ENCODE data around the gene SMARCAL1. TPM values are rescaled to one million over a fixed set of nuclear protein-coding genes. Genes with fewer than 3 reads are reported as not detected.

The SMARCAL1 gene
- total and polyA plus RNA-seq, 2 of the 13 experiments (the other 11 are each of a cell fraction or from before 2014, with no cell fraction given), result 12.7 to 21.3 TPM

DNA sequence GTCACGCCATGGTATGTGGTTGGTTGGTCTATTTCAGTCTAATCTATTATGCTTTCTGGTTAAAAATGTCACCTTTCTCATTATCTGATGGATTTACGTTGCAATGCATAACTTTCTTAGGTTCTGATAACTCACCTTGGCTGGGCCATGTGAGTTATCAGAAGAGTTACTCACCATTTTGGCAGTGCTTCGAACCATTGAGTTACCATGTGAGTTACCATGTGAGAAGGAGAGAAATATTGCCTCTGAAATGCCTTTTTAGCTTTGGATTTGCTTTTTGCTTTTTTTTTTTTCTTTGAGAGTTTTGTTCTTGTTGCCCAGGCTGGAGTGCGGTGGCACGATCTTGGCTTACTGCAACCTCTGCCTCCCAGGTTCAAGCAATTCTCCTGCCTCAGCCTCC lies 1.6 kb downstream of the SMARCAL1 start:
- TF ChIP-seq, protein P1, sequence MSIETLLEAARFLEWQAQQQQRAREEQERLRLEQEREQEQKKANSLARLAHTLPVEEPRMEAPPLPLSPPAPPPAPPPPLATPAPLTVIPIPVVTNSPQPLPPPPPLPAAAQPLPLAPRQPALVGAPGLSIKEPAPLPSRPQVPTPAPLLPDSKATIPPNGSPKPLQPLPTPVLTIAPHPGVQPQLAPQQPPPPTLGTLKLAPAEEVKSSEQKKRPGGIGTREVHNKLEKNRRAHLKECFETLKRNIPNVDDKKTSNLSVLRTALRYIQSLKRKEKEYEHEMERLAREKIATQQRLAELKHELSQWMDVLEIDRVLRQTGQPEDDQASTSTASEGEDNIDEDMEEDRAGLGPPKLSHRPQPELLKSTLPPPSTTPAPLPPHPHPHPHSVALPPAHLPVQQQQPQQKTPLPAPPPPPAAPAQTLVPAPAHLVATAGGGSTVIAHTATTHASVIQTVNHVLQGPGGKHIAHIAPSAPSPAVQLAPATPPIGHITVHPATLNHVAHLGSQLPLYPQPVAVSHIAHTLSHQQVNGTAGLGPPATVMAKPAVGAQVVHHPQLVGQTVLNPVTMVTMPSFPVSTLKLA (IDR thresholded peaks at IDR 0.05), result 0 out of 2 replicates have a peak, but pooled peaks have one; percentile 5
- no peak for TF ChIP-seq HDAC2 (CRISPR knock-in tag; IDR thresholded peaks at IDR 0.05)
- no peak overlapping the region for H3K9ac ChIP-seq (ENCODE audit: insufficient read depth, low read depth, low read length)
- in situ Hi-C loops (cut with HindIII; ENCODE audit: extremely low pct_ligation_motif_present, low pct_unique_long_range_greater_than_20kb) (no loop called here), intact Hi-C loops (cut with micrococcal nuclease; ENCODE audit: unreplicated experiment) (no loop called here)
- H3K9me3 ChIP-seq (ENCODE audit: low read length), result no peaks in the 10 kb centered on the region
- ChIA-PET POLR2A (interaction anchor here (1.7 kb wide), 1 partner anchor 84 kb away, joined by 9 read pairs; the partner anchor contains the start of gene RPL37A), CTCF (ENCODE audit: low intra/inter-chr PET ratio, low total read pairs) (no interaction called here)
- BruUV-seq (replicated peaks), result no TSS peak
- H3K4me2 ChIP-seq (ENCODE audit: low read depth, low read length), result no peak overlapping the region
- no peak for ATAC-seq
- H3K27ac ChIP-seq (ENCODE audit: extremely low read length, insufficient read depth, low read length), result no peak overlapping the region
- FAIRE-seq, result no peak
- no peaks in the 10 kb centered on the region for H3K79me2 ChIP-seq (ENCODE audit: insufficient read depth, low read length)
- no peaks in the 10 kb centered on the region for H3K36me3 ChIP-seq (replicated peaks in 1 of 2; ENCODE audit: control insufficient read depth in 1 of 2, insufficient read depth in 2 of 2, low read length in 2 of 2)
- 98% methylated on average over 5 of the region's 5 CpGs for WGBS (ENCODE audit: low lambda C conversion rate)
- DNase-seq (ENCODE audit: low spot score), result no peak
- H3K4me1 ChIP-seq (ENCODE audit: insufficient read depth, low read length), result peaks cover 33% of the 10 kb centered on the region
- H4K20me1 ChIP-seq (ENCODE audit: insufficient read depth, low read length), result no peaks in the 10 kb centered on the region
- 0 out of 5 replicates have a peak, but pooled peaks cover 0 to 3% of the 10 kb centered on the region in 2 experiments for H3K27me3 ChIP-seq (ENCODE audit: control insufficient read depth in 1 of 2, insufficient read depth in 2 of 2, low read length in 2 of 2)
- H2AFZ ChIP-seq (ENCODE audit: low read length), result no peak overlapping the region
- no peak overlapping the region for H3K4me3 ChIP-seq (replicated peaks in 1 of 3; ENCODE audit: insufficient read depth in 1 of 3, low read depth in 2 of 3, low read length in 3 of 3)

DNA sequence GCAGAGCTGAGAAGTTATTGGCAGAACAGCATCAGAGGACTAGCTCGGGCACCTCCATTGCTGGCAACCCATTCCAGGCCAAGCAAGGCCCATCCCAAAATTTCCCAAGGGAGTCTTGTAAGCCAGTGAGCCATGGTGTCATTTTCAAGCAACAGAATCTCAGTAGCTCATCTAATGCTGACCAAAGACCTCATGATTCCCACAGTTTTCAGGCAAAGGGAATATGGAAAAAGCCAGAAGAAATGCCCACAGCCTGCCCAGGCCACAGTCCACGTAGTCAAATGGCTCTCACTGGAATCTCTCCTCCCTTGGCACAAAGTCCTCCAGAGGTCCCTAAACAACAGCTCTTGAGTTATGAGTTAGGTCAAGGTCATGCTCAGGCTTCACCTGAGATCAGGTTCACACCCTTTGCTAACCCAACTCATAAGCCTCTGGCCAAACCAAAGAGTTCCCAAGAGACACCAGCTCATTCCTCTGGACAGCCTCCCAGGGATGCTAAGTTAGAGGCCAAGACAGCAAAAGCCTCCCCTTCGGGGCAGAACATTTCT lies 2.6 kb downstream of the SMARCAL1 start:
- intact Hi-C loops (cut with micrococcal nuclease; ENCODE audit: unreplicated experiment), result no loop called here
- in situ Hi-C loops (cut with HindIII; ENCODE audit: extremely low pct_ligation_motif_present, low pct_unique_long_range_greater_than_20kb), result no loop called here
- CTCF ChIA-PET (ENCODE audit: low intra/inter-chr PET ratio, low total read pairs), result no interaction called here
- no peaks in the 10 kb centered on the region for H3K9me3 ChIP-seq (ENCODE audit: low read length)
- ATAC-seq (no peak), DNase-seq (ENCODE audit: low spot score) (peak; percentile 59), FAIRE-seq (peak; percentile 42)
- H2AFZ ChIP-seq (ENCODE audit: low read length), result no peak overlapping the region
- no peak overlapping the region for H3K4me3 ChIP-seq (replicated peaks in 1 of 3; ENCODE audit: insufficient read depth in 1 of 3, low read depth in 2 of 3, low read length in 3 of 3)
- POLR2A ChIA-PET, result interaction anchor here (1.7 kb wide), 1 partner anchor 84 kb away, joined by 9 read pairs; the partner anchor contains the start of gene RPL37A
- BruUV-seq (replicated peaks), result no TSS peak
- H3K27me3 ChIP-seq (ENCODE audit: control insufficient read depth in 1 of 2, insufficient read depth in 2 of 2, low read length in 2 of 2), result no peaks in the 10 kb centered on the region
- H3K9ac ChIP-seq (ENCODE audit: insufficient read depth, low read depth, low read length), result no peak overlapping the region
- no peaks in the 10 kb centered on the region for H3K36me3 ChIP-seq (replicated peaks in 1 of 2; ENCODE audit: control insufficient read depth in 1 of 2, insufficient read depth in 2 of 2, low read length in 2 of 2)
- no peaks in the 10 kb centered on the region for H4K20me1 ChIP-seq (ENCODE audit: insufficient read depth, low read length)
- 70% methylated on average over 3 of the region's 3 CpGs for WGBS (ENCODE audit: low lambda C conversion rate)
- peaks cover 30% of the 10 kb centered on the region for H3K4me1 ChIP-seq (ENCODE audit: insufficient read depth, low read length)
- H3K79me2 ChIP-seq (ENCODE audit: insufficient read depth, low read length), result no peaks in the 10 kb centered on the region
- H3K27ac ChIP-seq (ENCODE audit: extremely low read length, insufficient read depth, low read length), result peak overlapping the region; percentile 37
- peak overlapping the region; percentile 3; the same call in 1 of the 2 replicates for H3K4me2 ChIP-seq (ENCODE audit: low read depth, low read length)
- TF ChIP-seq FOXJ3 (CRISPR knock-in tag; IDR thresholded peaks at IDR 0.05; ENCODE audit: borderline replicate concordance) (peak; percentile 70; the same call in 1 of the 2 replicates), ZNF235 (CRISPR knock-in tag; IDR thresholded peaks at IDR 0.05; ENCODE audit: borderline replicate concordance) (no peak), TEAD2 (CRISPR knock-in tag; IDR thresholded peaks at IDR 0.05) (0 out of 2 replicates have a peak, but pooled peaks have one; percentile 35), ZNF773 (CRISPR knock-in tag; IDR thresholded peaks at IDR 0.05; ENCODE audit: borderline replicate concordance) (no peak), WIZ (CRISPR knock-in tag; IDR thresholded peaks at IDR 0.05) (no peak), RBM22 (optimal IDR thresholded peaks at IDR 0.05; ENCODE audit: low read length) (no peak), CAMTA2 (CRISPR knock-in tag; IDR thresholded peaks at IDR 0.05; ENCODE audit: borderline replicate concordance) (no peak), KLF15 (CRISPR knock-in tag; IDR thresholded peaks at IDR 0.05; ENCODE audit: borderline replicate concordance) (no peak), ZNF17 (CRISPR knock-in tag; IDR thresholded peaks at IDR 0.05) (no peak)
- TF ChIP-seq, protein P2, sequence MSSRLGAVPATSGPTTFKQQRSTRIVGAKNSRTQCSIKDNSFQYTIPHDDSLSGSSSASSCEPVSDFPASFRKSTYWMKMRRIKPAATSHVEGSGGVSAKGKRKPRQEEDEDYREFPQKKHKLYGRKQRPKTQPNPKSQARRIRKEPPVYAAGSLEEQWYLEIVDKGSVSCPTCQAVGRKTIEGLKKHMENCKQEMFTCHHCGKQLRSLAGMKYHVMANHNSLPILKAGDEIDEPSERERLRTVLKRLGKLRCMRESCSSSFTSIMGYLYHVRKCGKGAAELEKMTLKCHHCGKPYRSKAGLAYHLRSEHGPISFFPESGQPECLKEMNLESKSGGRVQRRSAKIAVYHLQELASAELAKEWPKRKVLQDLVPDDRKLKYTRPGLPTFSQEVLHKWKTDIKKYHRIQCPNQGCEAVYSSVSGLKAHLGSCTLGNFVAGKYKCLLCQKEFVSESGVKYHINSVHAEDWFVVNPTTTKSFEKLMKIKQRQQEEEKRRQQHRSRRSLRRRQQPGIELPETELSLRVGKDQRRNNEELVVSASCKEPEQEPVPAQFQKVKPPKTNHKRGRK (CRISPR knock-in tag; IDR thresholded peaks at IDR 0.05), result no peak
- TF ChIP-seq, protein P3, sequence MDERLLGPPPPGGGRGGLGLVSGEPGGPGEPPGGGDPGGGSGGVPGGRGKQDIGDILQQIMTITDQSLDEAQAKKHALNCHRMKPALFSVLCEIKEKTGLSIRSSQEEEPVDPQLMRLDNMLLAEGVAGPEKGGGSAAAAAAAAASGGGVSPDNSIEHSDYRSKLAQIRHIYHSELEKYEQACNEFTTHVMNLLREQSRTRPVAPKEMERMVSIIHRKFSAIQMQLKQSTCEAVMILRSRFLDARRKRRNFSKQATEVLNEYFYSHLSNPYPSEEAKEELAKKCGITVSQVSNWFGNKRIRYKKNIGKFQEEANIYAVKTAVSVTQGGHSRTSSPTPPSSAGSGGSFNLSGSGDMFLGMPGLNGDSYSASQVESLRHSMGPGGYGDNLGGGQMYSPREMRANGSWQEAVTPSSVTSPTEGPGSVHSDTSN (CRISPR knock-in tag; IDR thresholded peaks at IDR 0.05), result no peak
